HG02973 (cell line): ENCODE results near the gene RBM38.

Experiments used
- ATAC-seq: cut with Tn5 transposase; IDR thresholded peaks from one replicate; pipeline ENCODE4 v1.9.1; 2021; ENCODE audit warnings: moderate library complexity; ENCODE audit not compliant: unreplicated experiment

The RBM38 gene

DNA sequence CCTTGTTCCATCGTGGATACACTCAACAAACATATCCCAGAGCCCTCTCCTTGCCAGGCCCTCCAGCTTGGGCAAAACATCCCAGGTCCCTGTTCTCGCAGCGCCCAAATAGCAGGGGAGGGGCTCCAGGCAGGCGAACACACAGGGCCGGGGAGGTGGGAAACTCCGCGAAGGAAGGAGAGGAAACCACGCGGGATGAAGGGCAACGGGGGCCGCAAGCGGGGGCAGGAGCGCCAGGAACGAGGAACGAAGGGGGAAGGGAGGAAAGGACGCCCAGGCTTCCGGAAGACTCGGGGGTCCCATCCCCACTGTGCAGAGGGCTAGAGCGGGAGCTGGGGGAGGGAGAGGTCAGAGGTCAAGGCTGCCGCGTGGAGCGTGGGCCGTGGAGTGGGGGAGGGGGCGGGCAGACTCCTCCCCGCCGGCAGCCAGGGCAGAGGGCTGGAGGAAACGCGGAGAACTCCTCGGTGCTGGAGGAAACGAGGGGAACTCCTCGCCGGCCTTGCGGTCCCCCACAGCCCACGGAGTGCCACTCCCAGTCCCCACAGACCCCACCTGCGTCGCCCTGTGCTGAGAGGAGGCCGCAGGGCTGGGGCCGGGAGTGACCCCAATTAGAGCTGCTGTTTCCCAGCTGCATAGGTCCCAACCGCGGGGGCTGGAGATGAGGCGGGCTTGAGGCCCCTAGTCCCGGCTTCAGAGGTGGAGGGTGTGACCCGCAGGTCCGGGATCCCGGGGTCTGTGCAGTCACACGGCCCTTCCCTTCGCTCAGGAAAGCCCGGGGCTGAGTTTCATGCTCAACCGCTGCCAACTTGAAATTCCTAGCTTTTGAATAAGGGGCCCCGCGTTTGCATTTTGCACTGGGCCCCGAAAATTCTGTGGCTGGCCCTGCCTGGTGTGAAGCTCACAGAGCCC lies 1.2 kb upstream of the RBM38 start:
- ATAC-seq, result no peak

DNA sequence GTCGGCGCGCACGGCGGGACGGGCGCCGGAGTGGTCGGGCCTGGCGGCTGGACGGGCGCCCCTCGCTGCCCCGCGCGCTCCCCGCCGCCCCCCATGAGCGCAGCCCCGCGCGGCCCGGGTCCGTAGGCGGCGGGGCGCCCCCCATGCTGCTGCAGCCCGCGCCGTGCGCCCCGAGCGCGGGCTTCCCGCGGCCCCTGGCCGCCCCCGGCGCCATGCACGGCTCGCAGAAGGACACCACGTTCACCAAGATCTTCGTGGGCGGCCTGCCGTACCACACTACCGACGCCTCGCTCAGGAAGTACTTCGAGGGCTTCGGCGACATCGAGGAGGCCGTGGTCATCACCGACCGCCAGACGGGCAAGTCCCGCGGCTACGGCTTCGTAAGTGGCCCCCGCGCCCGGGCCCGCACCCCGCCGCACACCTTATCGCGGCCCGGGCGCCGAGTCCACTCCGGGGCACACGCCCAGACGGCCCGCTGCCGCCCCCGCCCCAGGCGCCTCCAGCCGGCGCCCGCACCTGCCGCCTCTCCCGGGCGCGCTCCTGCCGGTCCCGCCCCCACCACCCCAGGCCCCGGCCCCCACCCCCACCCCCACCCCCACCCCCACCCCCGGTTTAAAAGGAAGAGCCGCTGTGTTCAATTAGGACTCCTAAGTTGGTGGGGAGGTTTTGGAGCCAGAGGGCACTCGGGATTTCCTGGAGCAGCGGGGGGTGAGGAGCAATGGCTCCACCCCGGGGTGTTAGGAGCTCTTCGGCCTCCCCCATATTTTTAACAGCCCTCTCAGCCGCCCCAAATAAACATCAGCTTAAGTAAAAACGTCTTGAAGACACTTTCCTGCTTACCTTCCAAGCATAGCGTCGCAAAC lies 474 bp downstream of the RBM38 start:
- ATAC-seq, result peak; percentile 8

DNA sequence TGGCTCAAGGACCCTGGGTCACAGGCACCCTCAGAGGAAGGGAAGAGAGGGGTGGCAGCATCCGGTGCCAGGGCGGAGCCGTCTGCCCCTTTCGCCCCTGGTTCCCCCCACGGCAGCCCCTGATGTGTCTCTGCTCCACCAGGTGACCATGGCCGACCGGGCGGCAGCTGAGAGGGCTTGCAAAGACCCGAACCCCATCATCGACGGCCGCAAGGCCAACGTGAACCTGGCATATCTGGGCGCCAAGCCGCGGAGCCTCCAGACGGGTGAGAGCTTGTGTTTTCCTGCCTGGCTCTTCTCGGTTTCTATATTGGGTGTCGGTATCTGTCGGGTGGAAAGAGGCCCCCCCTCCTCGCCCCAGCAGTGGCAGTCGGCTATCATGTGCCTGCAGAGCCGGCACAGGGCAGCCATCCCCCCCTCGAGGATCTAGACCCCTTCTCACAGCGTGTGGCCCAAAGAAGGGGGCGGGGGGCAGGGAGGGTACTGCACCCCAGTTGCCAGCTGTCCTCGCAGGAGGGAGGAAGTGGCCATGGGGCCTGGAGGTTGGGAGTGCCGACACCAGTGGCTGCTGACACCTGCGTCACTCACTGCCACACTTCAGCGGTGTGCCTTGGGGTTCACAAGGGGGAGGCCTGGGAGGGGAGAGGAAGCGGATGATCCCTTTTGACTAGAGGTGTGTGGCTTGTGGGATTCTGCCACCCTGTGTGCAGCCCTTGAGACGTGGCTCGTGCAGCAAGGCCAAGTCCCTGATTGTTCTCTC lies 1.5 kb downstream of the RBM38 start:
- ATAC-seq, result no peak

DNA sequence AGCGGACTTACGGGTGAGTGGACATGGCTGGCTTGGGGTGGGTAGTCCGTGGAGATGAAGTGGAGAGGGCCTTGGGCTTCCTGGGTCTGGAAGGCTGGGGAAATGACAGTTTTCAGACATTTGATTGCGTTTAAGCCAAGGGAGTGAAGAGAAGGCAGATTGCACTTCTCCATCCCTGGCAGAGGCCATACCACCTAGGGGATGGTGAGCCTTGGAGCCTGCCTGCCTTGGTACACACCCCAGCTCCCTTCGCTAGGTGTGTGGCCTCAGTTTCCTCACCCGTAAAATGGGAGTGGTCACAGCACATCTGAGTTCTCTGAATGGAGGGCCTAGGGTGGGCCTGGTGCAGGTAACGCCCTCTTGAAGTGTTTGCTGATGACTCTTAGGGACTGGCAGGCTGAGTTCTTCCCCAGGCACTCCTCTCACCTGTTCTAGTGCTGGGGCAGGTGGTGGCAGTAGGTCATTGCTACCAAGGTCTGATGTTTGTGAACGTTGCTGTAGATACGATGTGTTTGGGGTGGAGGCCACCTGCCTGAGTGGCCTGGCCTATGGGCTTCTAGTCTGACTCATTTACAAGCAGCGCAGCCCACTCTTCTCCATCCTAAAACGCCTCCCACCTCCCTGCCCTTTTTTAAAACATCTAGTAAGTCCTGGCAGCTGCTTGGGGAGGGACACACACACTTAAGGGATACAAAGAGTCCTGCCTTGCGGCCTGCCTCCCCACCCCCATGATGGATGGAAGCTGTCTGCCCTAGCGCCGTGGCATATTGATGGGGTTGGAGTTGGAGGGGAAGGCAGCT lies 2.3 kb downstream of the RBM38 start:
- no peak for ATAC-seq

DNA sequence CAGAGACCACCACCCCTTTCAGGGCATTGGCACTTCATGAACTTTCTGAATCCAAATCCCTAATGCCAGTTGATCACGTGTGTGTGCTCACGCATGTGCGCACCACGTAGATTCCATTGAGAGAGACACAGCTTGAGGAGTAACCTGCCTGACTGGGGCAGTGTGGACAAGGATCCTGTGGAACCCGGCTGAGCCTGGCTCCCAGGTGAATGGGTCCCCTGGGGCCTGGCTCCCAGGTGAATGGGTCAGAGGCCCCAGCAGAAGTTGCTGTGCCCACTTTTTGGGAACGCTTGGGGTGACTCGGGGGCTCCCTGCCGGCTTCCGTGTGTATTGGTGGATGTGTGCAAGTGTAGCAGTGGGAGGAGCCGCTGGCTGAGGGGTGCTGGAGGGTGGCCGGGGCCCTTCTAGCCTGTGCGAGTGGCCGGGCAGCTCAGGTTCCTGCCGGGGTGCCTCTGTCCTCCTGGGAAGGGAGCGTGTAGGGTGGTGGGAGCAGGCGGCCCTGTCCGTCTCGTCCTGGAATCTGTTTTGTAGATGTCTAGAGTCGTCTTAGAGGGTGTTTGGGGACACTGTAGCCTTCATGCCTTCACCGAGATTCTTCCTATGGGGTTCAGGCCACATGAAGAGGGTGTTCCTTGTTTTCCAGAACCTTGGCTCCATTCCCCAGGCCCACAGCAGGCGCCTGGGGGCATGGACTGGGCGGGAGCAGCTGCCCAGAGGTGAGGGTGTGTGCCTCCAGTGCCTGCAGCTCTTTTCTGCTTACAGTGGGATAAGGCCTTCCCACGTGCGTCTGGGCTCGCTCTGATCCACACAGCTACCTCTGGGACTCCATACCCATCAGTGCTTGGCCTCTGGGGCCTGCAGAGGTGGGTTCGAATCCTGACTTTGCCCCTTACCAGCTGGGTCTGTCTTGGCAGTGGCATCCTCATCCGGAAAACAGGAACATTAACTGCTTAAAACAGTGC lies 3.2 kb downstream of the RBM38 start:
- ATAC-seq, result no peak

DNA sequence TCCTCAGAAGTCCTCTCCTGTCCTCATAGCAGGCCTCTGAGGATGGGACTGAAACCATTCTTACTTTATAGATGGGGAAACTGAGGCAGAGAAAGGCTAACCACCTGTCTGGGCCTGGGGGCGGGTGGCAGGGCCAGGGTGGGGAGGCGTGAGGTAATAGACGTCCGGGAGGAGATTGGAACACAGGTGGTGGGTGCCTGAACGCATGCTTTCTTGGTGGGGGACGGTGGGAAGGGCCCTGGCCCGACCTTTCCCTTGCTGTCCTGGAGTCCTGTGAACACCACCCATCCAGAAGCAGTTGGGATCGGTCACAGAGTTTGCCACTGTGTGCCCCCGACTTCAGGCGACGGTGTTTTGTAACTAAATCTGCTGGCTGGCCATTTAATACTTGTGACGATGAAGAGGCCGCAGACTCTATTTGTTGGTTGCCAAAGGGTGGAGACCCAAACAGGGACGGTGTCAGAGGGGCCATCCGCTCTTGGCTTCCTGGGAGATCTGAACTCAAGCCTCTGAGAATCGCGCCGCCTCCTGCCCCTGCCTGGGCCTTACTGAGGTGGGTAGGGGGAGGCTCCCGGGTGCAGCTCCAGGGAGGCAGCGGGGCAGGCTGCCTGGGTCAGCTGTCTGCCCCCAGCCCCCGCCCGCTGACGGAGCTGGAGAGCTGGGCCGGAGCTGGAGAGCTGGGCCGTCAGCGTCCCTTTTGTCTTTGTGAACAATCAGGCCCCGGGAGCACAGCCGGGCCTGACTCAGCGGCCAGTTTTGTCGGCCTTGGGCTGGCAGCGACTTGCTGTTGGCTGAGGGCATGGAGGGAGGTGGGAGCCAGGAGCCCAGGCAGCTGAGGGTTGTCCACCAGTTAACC lies 4.1 kb downstream of the RBM38 start:
- ATAC-seq, result no peak

DNA sequence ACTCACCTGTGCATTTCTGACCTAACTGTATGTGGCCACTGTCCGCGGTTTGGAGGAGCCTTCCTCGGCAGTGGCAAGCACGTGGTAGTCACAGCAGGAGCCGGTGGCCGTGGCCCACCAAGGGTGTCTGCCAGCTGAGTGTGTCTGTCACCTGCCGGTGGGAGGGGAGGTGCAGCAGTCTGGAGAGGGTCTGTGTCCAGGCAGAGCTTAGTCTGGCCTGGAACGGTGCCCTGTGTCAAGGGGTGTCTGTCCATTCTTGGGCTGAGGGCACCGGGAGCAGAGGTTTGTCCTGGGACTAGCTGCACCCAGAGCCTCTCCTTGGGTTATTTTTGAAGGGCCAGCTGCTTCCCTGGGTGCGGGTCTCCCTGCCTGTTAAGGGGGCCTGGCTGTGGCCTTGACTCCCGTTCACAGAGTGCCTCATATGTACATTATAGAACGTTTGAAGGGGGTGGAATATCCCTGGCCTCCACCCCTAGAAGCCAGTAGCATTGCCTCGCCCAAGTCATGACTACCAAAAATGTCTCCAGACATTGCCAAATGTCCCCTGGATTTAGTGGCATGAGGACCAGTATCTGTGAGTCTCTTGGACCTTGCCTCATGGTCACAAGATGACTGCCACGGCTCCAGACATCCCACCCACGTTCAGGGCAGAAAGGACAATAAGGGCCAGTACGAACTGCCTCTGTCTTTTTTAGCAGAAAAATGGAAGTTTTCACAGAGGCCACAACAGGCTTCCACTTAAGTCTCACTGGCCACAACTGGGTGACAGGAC lies 5.2 kb downstream of the RBM38 start:
- no peak for ATAC-seq

DNA sequence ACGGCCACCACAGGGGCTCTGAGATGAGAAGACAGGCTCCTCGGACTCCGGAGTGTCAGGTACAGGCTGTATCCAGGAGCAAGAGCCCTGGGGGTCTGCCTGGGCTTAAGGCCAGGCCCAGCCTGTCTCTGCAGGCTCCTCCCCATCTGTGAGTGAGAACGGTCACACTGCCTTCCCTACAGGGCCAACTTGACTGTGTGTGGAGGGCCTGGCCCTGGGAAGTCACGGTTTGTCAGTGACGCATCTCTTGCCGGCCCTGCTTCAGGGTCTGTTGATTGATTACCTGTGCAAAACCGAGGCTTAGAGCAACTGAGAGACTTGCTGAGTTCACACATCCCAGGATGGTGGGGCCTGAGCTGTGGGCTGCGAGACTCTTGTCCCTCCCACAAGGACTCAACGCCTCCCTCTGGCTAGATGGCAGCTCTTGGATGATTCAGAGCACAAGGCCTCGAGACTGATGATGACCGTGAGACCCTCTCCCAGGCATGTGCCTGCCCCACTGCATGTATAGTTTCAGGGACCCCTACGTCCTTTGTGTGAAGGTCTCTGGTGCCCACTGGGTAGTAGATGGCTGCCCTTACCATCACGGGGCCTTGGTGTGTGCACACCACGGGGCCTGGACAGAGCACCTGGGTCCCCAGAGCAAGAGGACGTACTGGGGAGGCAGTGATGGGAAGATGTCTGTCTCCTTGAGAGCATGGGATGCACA lies 5.9 kb downstream of the RBM38 start:
- no peak for ATAC-seq

DNA sequence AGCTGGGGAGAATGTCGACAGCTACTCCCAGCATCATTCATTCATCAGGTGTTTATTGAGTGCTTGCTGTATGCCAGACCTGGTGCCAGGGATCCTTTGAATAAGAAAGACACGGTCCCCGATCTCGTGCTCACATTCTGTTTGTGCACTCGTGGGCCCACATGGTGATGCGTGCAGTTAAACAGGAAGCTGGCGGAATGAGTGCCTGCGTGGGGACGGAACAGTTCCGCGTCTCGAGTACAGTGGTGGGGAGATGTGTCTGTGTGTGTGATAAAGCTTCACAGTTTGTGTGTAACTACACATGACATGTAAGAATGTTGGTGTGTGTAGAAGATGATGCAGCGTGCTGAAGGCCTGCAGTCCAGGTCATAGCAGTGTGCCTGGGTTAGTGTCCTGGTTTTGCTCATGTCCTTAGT lies 6.5 kb downstream of the RBM38 start:
- peak; percentile 7 for ATAC-seq

DNA sequence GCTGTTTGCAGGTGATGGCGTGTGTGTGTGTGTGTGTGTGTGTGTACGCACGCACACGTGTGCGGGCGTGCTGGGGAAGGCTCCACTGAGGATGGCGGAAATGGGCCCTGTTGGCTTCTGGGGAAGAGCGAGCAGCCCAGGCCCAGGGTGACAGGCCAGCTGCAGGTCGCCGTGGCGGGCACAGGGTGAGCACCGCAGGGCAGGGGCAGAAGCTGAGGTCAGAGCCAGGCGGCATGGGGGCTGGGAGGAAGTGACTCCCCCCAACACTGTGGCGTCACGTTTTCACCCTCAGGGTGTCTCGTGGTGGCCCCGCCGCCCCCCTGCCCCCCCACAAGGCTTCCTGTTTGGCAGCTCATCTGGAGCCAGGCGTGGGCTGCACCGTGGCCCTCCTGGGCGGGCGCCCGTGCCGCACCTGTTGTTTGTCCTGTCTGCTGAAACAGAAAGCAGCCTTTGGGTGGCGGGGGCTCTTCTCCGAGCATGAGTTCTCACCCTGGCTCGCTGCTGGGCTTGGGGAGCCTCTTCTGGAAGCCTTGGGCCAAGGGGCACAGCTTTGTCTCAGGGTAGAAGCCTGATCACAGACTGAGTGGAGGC lies 7.1 kb downstream of the RBM38 start:
- ATAC-seq, result peak; percentile 45

DNA sequence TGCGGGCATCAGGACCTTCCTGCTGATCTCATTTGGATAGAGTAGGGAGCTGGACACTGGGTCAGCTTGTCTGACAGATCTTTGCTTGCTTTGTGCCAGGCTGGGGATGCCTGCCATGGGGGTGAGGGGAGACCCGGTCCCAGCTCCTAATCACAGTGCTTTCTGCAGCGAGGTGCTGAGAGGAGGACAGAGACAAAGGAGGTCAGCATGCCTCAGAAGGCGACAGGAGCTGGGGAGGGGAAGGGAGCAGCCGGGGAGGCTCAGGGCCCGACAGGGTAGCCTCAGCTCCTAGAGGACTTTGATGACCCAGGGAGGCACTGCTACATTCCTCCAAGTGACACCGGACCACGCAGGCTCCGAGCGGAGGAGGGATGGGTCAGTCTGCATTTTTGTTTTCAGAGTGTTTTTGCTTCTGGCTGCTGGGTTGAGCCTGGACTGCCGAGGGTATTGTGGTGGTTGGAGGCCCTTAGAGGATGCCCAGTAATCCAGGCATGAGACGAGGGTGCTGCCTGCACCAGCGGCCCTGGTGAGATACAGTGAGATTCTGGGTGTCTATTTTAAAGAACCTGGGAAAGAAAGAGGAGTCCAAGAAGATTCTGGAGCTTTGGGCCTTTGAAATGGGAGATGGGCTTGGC lies 7.8 kb downstream of the RBM38 start:
- no peak for ATAC-seq

DNA sequence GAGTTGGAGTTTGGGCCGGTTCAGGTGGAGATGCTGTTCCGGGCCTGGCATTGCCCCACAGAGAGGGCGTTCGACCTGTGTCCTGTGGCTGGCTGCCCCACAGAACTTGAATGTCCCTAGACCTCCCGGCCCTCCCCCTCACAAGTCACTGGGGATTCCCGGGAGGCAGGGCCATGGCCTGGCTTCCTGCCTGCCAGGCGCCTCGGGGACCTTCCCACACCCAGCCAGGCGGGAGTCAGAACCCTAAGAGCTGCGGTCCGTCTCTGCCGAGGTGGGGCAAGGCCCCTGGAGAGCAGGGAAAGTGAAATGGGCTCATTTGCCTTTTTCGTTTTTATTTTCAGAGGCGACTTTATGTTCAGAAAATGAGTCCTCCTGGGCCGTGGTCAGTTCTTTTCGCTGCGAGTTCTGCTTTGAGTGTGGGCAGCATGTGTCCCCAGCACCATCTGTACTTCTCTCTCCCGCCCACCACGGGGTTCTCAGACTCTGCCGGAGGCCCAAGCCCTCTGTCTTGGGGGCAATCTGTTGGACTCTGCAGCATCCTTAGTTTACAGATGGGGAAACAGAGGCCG lies 8.5 kb downstream of the RBM38 start:
- ATAC-seq, result peak; percentile 25

DNA sequence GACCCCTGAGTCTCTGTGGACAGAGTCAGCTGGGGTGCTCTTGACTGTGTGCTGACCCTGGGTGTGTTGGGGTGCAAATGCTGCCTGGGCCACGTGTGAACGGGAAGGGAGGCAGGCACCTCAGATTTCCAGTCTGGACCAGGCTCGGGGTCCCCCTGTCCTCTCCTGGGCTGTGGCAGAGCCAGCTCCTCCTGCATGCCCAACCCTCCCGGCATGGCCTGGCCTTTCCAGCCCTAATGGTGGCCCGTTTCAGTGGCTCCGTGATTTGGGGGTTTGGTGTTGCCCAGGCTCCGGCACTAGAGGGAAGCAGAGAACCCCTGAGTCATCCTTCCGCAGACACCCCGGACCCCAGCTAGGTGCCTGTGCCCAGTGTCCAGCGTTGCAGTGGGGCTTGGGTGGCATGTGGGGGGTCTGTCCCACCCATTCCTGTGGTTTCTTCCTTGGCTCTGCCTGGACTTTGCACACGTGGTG lies 9.1 kb downstream of the RBM38 start:
- ATAC-seq, result no peak

DNA sequence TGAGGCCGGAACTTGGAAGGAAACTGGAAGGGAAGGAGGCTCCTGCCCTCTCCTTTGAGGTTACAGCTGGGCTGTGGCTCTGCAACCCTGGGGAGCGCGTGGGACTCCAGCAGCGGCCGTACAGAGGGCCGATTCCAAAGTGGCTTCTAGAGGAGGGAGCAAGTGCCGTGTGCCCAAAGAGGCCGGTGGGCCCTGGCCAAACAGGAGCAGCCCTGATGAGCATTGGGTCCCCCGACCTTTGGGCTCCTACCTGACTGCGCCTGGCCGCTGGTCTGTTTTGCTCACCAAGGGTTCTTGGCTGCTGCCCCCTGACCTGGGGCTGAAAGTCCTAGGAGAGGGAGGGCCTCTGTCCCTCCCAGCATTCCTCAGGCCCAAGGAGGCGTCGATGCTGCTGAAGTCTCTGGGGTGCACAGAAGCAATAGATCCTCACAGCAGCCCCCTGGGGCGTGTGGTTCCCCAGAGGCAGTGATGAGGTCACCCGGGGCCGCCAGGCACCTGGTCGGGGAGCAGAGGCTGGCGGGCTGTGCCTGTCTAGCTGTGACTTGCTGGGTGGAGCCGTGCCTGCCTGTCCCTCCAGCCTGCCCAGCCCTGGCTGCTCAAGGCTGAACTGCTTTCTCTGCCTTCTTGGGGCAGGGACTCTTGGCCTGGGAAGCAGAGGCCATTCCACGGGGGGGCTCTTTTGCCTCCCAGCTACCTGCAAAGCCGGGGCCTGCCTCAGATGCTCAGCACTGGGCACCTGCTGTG lies 9.8 kb downstream of the RBM38 start:
- ATAC-seq, result no peak

DNA sequence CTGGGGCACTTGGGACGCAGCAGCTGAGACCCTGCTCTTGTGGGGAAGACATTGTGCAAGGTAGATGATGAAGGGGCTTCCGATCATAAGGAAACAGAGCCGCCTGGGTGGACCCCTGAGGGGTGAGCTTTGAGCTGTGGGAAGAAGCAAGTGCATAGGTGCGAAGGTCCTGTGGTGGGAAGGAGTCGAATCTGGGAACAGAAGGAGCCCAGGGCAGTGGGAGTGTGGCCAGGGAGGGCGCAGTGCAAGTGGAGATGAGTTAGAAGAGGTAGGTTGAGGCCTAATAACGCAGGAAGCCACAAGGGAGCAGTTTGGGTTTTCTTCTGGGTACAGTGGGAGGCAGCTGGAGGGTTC lies 10.3 kb downstream of the RBM38 start:
- no peak for ATAC-seq
